ENCODE data around the gene RAB35. TPM values are rescaled to one million over a fixed set of nuclear protein-coding genes. Genes with fewer than 3 reads are reported as not detected.

Gene RAB35
- total and polyA plus RNA-seq, 9 of the 15 experiments (the other 6 are each of a cell fraction or from before 2014, with no cell fraction given): 0.65 to 76.3 (median 38.9) TPM

DNA sequence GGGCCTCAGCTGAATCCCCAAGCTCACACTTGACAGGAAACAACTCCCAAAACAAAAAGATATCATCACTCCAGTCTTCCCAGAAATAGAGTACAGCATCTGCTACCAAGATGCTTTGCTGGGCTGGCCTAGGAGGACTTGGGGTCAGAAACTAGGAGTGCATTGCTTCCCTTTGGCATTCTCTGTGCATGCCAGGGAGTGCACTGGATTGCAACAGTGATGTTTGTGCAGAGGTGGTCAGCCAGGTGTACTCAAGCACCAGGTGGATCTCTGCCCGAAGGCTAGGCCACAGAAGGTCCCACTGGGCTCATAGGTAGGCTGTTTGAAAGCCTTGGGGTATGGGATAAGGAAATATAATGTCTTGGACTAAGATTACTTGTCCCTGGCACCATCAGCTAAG is 51.1 kb downstream of the RAB35 start:
- no peaks in the 10 kb centered on the region for H3K9me3 ChIP-seq (replicated peaks; ENCODE audit: control insufficient read depth, insufficient read depth, low read depth, low read length)
- intact Hi-C loops (cut with micrococcal nuclease) (no loop called here), in situ Hi-C loops (cut with MboI) (no loop called here)
- no peak overlapping the region for H3K9ac ChIP-seq (ENCODE audit: insufficient read depth in 1 of 2, low read depth in 2 of 2, low read length in 2 of 2)
- no peaks in the 10 kb centered on the region for H4K20me1 ChIP-seq (replicated peaks; ENCODE audit: control insufficient read depth, insufficient read depth, low read length)
- H3K27me3 ChIP-seq (ENCODE audit: control insufficient read depth in 2 of 2, insufficient read depth in 2 of 2, low read length in 2 of 2): peaks cover 48 to 61% of the 10 kb centered on the region in 2 experiments
- no peaks in the 10 kb centered on the region for H3K4me1 ChIP-seq (replicated peaks in 1 of 2; ENCODE audit: control insufficient read depth in 2 of 2, insufficient read depth in 2 of 2, low read length in 2 of 2)
- H3K36me3 ChIP-seq (ENCODE audit: control insufficient read depth, insufficient read depth, low read length): no peaks in the 10 kb centered on the region
- ChIA-PET CTCF (ENCODE audit: low intra/inter-chr PET ratio) (no interaction called here), POLR2A (interaction anchor here (0.6 to 1.4 kb wide), 4 partner anchors 7 to 163 kb away, joined by 3 to 5 read pairs (median 4); no protein-coding TSS in a partner anchor)
- H3K9me1 ChIP-seq (ENCODE audit: control insufficient read depth, insufficient read depth, low read length): no peaks in the 10 kb centered on the region
- no peak overlapping the region for H3K4me3 ChIP-seq
- no peak for ATAC-seq
- FAIRE-seq: no peak
- 0% methylated on average over 1 of the region's 1 CpG for WGBS (ENCODE audit: insufficient coverage, low coverage, missing lambda C conversion rate)
- no peak overlapping the region for H3K27ac ChIP-seq (ENCODE audit: extremely low read depth, low read depth, low read length)
- no peak for TF ChIP-seq KLF10 (CRISPR knock-in tag; IDR thresholded peaks at IDR 0.05)
- no peak for TF ChIP-seq SAFB2 (IDR thresholded peaks at IDR 0.05; ENCODE audit: borderline replicate concordance, low read depth, low read length, severe bottlenecking)
- TF ChIP-seq SRSF3 (IDR thresholded peaks at IDR 0.05; ENCODE audit: insufficient read depth, low read length): no peak
- no peak for TF ChIP-seq FOXJ3 (CRISPR knock-in tag; IDR thresholded peaks at IDR 0.05)
- no peak for TF ChIP-seq SRSF1 (IDR thresholded peaks at IDR 0.05; ENCODE audit: low read depth, low read length)
- no peak for TF ChIP-seq ZFP30 (CRISPR knock-in tag; IDR thresholded peaks at IDR 0.05; ENCODE audit: borderline replicate concordance)
- TF ChIP-seq SOX6 (IDR thresholded peaks at IDR 0.05): no peak
- TF ChIP-seq ZFPM2 (CRISPR knock-in tag; IDR thresholded peaks at IDR 0.05): no peak
- no peak for TF ChIP-seq ZBTB2 (IDR thresholded peaks at IDR 0.05)
- no peak for TF ChIP-seq COPS2 (conservative IDR thresholded peaks at IDR 0.05)
- TF ChIP-seq RBM17 (IDR thresholded peaks at IDR 0.05; ENCODE audit: borderline replicate concordance, low read depth, low read length): no peak
- TF ChIP-seq, protein P1, sequence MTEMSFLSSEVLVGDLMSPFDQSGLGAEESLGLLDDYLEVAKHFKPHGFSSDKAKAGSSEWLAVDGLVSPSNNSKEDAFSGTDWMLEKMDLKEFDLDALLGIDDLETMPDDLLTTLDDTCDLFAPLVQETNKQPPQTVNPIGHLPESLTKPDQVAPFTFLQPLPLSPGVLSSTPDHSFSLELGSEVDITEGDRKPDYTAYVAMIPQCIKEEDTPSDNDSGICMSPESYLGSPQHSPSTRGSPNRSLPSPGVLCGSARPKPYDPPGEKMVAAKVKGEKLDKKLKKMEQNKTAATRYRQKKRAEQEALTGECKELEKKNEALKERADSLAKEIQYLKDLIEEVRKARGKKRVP (CRISPR knock-in tag; IDR thresholded peaks at IDR 0.05): no peak
- BruUV-seq (replicated peaks): no TSS peak
- no peak overlapping the region for H2AFZ ChIP-seq (ENCODE audit: low read depth, low read length)
- no peak for DNase-seq (ENCODE audit: extremely low read depth in 1 of 4, low spot score in 3 of 4)
- no peak overlapping the region for H3K4me2 ChIP-seq (ENCODE audit: insufficient read depth, low read length)
- H3K79me2 ChIP-seq (ENCODE audit: control insufficient read depth, insufficient read depth, low read length): no peaks in the 10 kb centered on the region
